CD4-positive, CD25-positive, alpha-beta regulatory T cell (primary cell): ENCODE measurements around the gene HSD17B4. TPM values are rescaled to one million over a fixed set of nuclear protein-coding genes. Genes with fewer than 3 reads are reported as not detected.
A peak's percentile ranks its signal among the peaks of the same experiment; 100 is the strongest.
"Not testable (repeated sequence)": the region's sequence is repeated elsewhere in the genome, so short reads cannot be mapped to it uniquely, and the experiment has no call there.

Experiments
- ATAC-seq, 2 donors: fragments of 150-1000 bp; cut with Tn5 transposase; one replicate each; pipeline ENCODE4 v1.10.0; 2021; ENCODE audit warnings: low read depth in 2 of 2, moderate number of reproducible peaks in 2 of 2, moderate library complexity in 1 of 2
- DNase-seq, 3 donors: peaks; one replicate each; pipeline versions ENCODE4 v3.0.0 to v3.0.0-alpha.2; 2012 to 2022; ENCODE audit warnings: mixed read lengths in 1 of 3
- H3K27ac ChIP-seq: one replicate; pipeline ENCODE4 v1.7.0; 2013; ENCODE audit warnings: mild to moderate bottlenecking, low read length; ENCODE audit not compliant: insufficient read depth, poor library complexity, severe bottlenecking
- H3K27me3 ChIP-seq: one replicate; pipeline ENCODE4 v1.7.0; 2013; ENCODE audit warnings: low read length; ENCODE audit not compliant: control insufficient read depth, insufficient read depth
- H3K36me3 ChIP-seq: one replicate; pipeline ENCODE4 v1.7.0; 2013; ENCODE audit warnings: mild to moderate bottlenecking, low read length, moderate library complexity; ENCODE audit not compliant: control insufficient read depth, insufficient read depth
- H3K4me1 ChIP-seq: 2 replicates; pipeline ENCODE4 v1.7.0; 2013; ENCODE audit warnings: mild to moderate bottlenecking, low read length; ENCODE audit not compliant: insufficient read depth, control insufficient read depth, poor library complexity, severe bottlenecking
- H3K4me3 ChIP-seq: one replicate; pipeline ENCODE4 v1.7.0; 2013; ENCODE audit warnings: low read depth, mild to moderate bottlenecking, low read length, moderate library complexity
- H3K9me3 ChIP-seq, 2 experiments: 1 replicate in 1 of 2; 2 replicates in 1 of 2; pipeline ENCODE4 v1.7.0; 2013; ENCODE audit warnings: low read length in 2 of 2, mild to moderate bottlenecking in 1 of 2, moderate library complexity in 1 of 2; ENCODE audit not compliant: control insufficient read depth in 2 of 2
- H3K27ac Mint-ChIP-seq, 3 donors: one replicate each; pipeline ENCODE4 v1.8.0; 2020 to 2022; ENCODE audit warnings: mild to moderate bottlenecking in 3 of 3, mixed read lengths in 3 of 3, moderate library complexity in 2 of 3
- H3K27me3 Mint-ChIP-seq: one replicate; pipeline ENCODE4 v1.8.0; 2022; ENCODE audit warnings: mild to moderate bottlenecking, mixed read lengths
- H3K36me3 Mint-ChIP-seq: one replicate; pipeline ENCODE4 v1.8.0; 2020; ENCODE audit warnings: mixed read lengths
- H3K4me1 Mint-ChIP-seq, 4 donors: one replicate each; pipeline ENCODE4 v1.8.0; 2020 to 2022; ENCODE audit warnings: mixed read lengths in 4 of 4, mild to moderate bottlenecking in 1 of 4
- H3K4me3 Mint-ChIP-seq, 4 donors: one replicate each; pipeline ENCODE4 v1.8.0; 2020 to 2022; ENCODE audit warnings: mild to moderate bottlenecking in 4 of 4, mixed read lengths in 4 of 4, moderate library complexity in 3 of 4
- H3K9me3 Mint-ChIP-seq, 7 donors: one replicate each; pipeline ENCODE4 v1.8.0; 2020 to 2022; ENCODE audit warnings: mixed read lengths in 7 of 7, mild to moderate bottlenecking in 3 of 7, moderate library complexity in 2 of 7
- polyA plus RNA-seq, 4 donors: library from polyadenylated mRNA; unstranded; fragments of 300-500 nt; fragmentation: Illumina TruSeq; gene quantifications; one replicate each; pipeline ENCODE4 v1.2.3, GENCODE V29; 2021
- total RNA-seq: library from RNA; stranded (reverse); gene quantifications from one replicate; pipeline ENCODE4 v1.2.3, GENCODE V29; 2022

HSD17B4 gene
- total and polyA plus RNA-seq, 5 donors from 2014 or later: 31.3 to 73.3 (median 37.2) TPM

GRCh38 chr5:119473241-119473640 is 20.9 kb downstream of the HSD17B4 start:
- no peak overlapping the region for H3K4me3 Mint-ChIP-seq
- DNase-seq (no peak), ATAC-seq (no peak)
- H3K9me3 ChIP-seq: peaks cover 6 to 8% of the 10 kb centered on the region in 2 experiments
- H3K36me3 ChIP-seq: peaks cover 26% of the 10 kb centered on the region
- no peak overlapping the region for H3K27ac Mint-ChIP-seq
- H3K4me1 Mint-ChIP-seq: peaks cover 10 to 22% (median 11%) of the 10 kb centered on the region in 4 donors
- no peak overlapping the region for H3K4me3 ChIP-seq
- no peak overlapping the region for H3K27ac ChIP-seq
- no peaks in the 10 kb centered on the region for H3K27me3 Mint-ChIP-seq
- H3K9me3 Mint-ChIP-seq: peaks cover 0 to 16% (median 3%) of the 10 kb centered on the region in 7 donors
- no peaks in the 10 kb centered on the region for H3K4me1 ChIP-seq
- peaks cover 57% of the 10 kb centered on the region for H3K36me3 Mint-ChIP-seq
- no peaks in the 10 kb centered on the region for H3K27me3 ChIP-seq

GRCh38 chr5:119476341-119476740 is 24.0 kb downstream of the HSD17B4 start:
- peaks cover 2 to 10% (median 3%) of the 10 kb centered on the region in 4 donors for H3K4me1 Mint-ChIP-seq
- H3K27ac Mint-ChIP-seq: no peak overlapping the region
- Histone ChIP-seq H3K4me3 (no peak overlapping the region), H3K9me3 (no peaks in the 10 kb centered on the region), H3K4me1 (no peaks in the 10 kb centered on the region), H3K27ac (no peak overlapping the region), H3K36me3 (peaks cover 28% of the 10 kb centered on the region), H3K27me3 (no peaks in the 10 kb centered on the region)
- H3K36me3 Mint-ChIP-seq: peaks cover 61% of the 10 kb centered on the region
- no peaks in the 10 kb centered on the region for H3K27me3 Mint-ChIP-seq
- no peak for DNase-seq
- no peak for ATAC-seq
- H3K4me3 Mint-ChIP-seq: no peak overlapping the region
- no peaks in the 10 kb centered on the region for H3K9me3 Mint-ChIP-seq

- H3K27me3 Mint-ChIP-seq: no peaks in the 10 kb centered on the region
- Histone ChIP-seq H3K4me3 (no peak overlapping the region), H3K9me3 (no peaks in the 10 kb centered on the region), H3K27me3 (no peaks in the 10 kb centered on the region), H3K27ac (no peak overlapping the region), H3K36me3 (peaks cover 33% of the 10 kb centered on the region), H3K4me1 (no peaks in the 10 kb centered on the region)
- ATAC-seq (no peak), DNase-seq (no peak)
- no peak overlapping the region for H3K4me3 Mint-ChIP-seq
- no peak overlapping the region for H3K27ac Mint-ChIP-seq
- peaks cover 68% of the 10 kb centered on the region for H3K36me3 Mint-ChIP-seq
- peaks cover 0 to 4% (median under 1%) of the 10 kb centered on the region in 4 donors for H3K4me1 Mint-ChIP-seq
- peaks cover 0 to 1% (median 0%) of the 10 kb centered on the region in 7 donors for H3K9me3 Mint-ChIP-seq
Observed at GRCh38 chr5:119478781-119479180, 26.5 kb downstream of the HSD17B4 start.

- not testable (repeated sequence) for H3K4me1 Mint-ChIP-seq, H3K27me3 ChIP-seq, H3K9me3 Mint-ChIP-seq, H3K9me3 ChIP-seq, H3K27ac Mint-ChIP-seq, H3K4me1 ChIP-seq, H3K27me3 Mint-ChIP-seq, H3K27ac ChIP-seq, H3K4me3 Mint-ChIP-seq, ATAC-seq, H3K4me3 ChIP-seq, DNase-seq
- peaks cover 39% of the 10 kb centered on the region for H3K36me3 ChIP-seq
- peaks cover 63% of the 10 kb centered on the region for H3K36me3 Mint-ChIP-seq
Observed at GRCh38 chr5:119480629-119481028, 28.3 kb downstream of the HSD17B4 start.

GRCh38 chr5:119483155-119483554 is 30.9 kb downstream of the HSD17B4 start:
- H3K27me3 ChIP-seq: no peaks in the 10 kb centered on the region
- Mint-ChIP-seq H3K4me1 (peaks cover 0 to 4% (median under 1%) of the 10 kb centered on the region in 4 donors), H3K27me3 (no peaks in the 10 kb centered on the region), H3K4me3 (no peak overlapping the region), H3K36me3 (peaks cover 49% of the 10 kb centered on the region), H3K27ac (peak overlapping the region in 1 of 3 donors; percentile 6), H3K9me3 (peaks cover 0 to 1% (median 0%) of the 10 kb centered on the region in 7 donors)
- no peak for ATAC-seq
- H3K9me3 ChIP-seq: no peaks in the 10 kb centered on the region
- H3K4me1 ChIP-seq: no peaks in the 10 kb centered on the region
- H3K36me3 ChIP-seq: peaks cover 24% of the 10 kb centered on the region
- no peak overlapping the region for H3K4me3 ChIP-seq
- no peak for DNase-seq
- no peak overlapping the region for H3K27ac ChIP-seq

- no peak overlapping the region for H3K27ac Mint-ChIP-seq
- no peaks in the 10 kb centered on the region for H3K4me1 ChIP-seq
- H3K9me3 Mint-ChIP-seq: peaks cover 0 to 1% (median 0%) of the 10 kb centered on the region in 7 donors
- no peak overlapping the region for H3K4me3 ChIP-seq
- H3K36me3 ChIP-seq: peaks cover 16% of the 10 kb centered on the region
- no peak for ATAC-seq
- peaks cover 43% of the 10 kb centered on the region for H3K36me3 Mint-ChIP-seq
- no peak for DNase-seq
- H3K9me3 ChIP-seq: no peaks in the 10 kb centered on the region
- no peaks in the 10 kb centered on the region for H3K27me3 ChIP-seq
- H3K4me1 Mint-ChIP-seq: peaks cover 0 to 4% (median under 1%) of the 10 kb centered on the region in 4 donors
- no peaks in the 10 kb centered on the region for H3K27me3 Mint-ChIP-seq
- no peak overlapping the region for H3K4me3 Mint-ChIP-seq
- H3K27ac ChIP-seq: no peak overlapping the region
Observed at GRCh38 chr5:119484884-119485283, 32.6 kb downstream of the HSD17B4 start.

GRCh38 chr5:119501671-119502179 is 49.4 kb downstream of the HSD17B4 start:
- ATAC-seq (no peak), DNase-seq (no peak)
- Histone ChIP-seq H3K9me3 (no peaks in the 10 kb centered on the region), H3K36me3 (peaks cover 30% of the 10 kb centered on the region), H3K27ac (no peak overlapping the region), H3K27me3 (no peaks in the 10 kb centered on the region), H3K4me3 (no peak overlapping the region), H3K4me1 (no peaks in the 10 kb centered on the region)
- no peak overlapping the region for H3K27ac Mint-ChIP-seq
- no peaks in the 10 kb centered on the region for H3K27me3 Mint-ChIP-seq
- H3K4me3 Mint-ChIP-seq: no peak overlapping the region
- H3K36me3 Mint-ChIP-seq: peaks cover 62% of the 10 kb centered on the region
- H3K9me3 Mint-ChIP-seq: peaks cover 0 to 18% (median 3%) of the 10 kb centered on the region in 7 donors
- H3K4me1 Mint-ChIP-seq: peaks cover 0 to 11% (median 5%) of the 10 kb centered on the region in 4 donors

- H3K36me3 ChIP-seq: peaks cover 28% of the 10 kb centered on the region
- not testable (repeated sequence) for H3K4me3 ChIP-seq, H3K27ac ChIP-seq, DNase-seq, H3K4me3 Mint-ChIP-seq, H3K27me3 ChIP-seq, ATAC-seq, H3K4me1 ChIP-seq, H3K27me3 Mint-ChIP-seq, H3K9me3 ChIP-seq, H3K27ac Mint-ChIP-seq
- Mint-ChIP-seq H3K9me3 (peaks cover 0 to 18% (median 3%) of the 10 kb centered on the region in 7 donors), H3K4me1 (peaks cover 0 to 15% (median 5%) of the 10 kb centered on the region in 4 donors), H3K36me3 (peaks cover 69% of the 10 kb centered on the region)
Observed at GRCh38 chr5:119503939-119504338, 51.6 kb downstream of the HSD17B4 start.
